K562 (cell line): ENCODE data around the gene SDR42E2. TPM values are rescaled to one million over a fixed set of nuclear protein-coding genes. Genes with fewer than 3 reads are reported as not detected.
A peak's percentile ranks its signal among the peaks of the same experiment; 100 is the strongest.

ENCODE experiments used
- ASH1L ChIP-seq: fragments of 450-650 bp; IDR thresholded peaks from 2 replicates; pipeline ENCODE4 v1.6.1; 2018; ENCODE audit warnings: borderline replicate concordance, mild to moderate bottlenecking, low read depth; ENCODE audit not compliant: partially characterized antibody
- ATF1 ChIP-seq, 2 experiments: fragments of 450-650 bp in 1 of 2; IDR thresholded peaks; 2 replicates each; pipeline ENCODE4 v1.6.1; 2016; ENCODE audit warnings: missing compliant biosample characterization in 1 of 2, missing genetic modification characterization in 1 of 2
- CHD7 ChIP-seq: fragments of 200-600 bp; sonication (generic); IDR thresholded peaks from one replicate; pipeline ENCODE4 v1.6.1; 2012; ENCODE audit warnings: mild to moderate bottlenecking, low read depth, low read length, inconsistent platforms
- MCM2 ChIP-seq: fragments of 450-650 bp; IDR thresholded peaks from 2 replicates; pipeline ENCODE4 v1.6.1; 2017; ENCODE audit warnings: low read depth, mild to moderate bottlenecking
- MYNN ChIP-seq, 2 experiments: sonication (generic); formaldehyde crosslinking in 1 of 2; IDR thresholded peaks; 2 replicates each; pipeline versions ENCODE4 v1.5.0 to v1.6.1; 2016 to 2020; ENCODE audit warnings: antibody characterized with exemption in 1 of 2, missing genetic modification reagents in 1 of 2
- NKRF ChIP-seq: fragments of 450-650 bp; IDR thresholded peaks from 2 replicates; pipeline ENCODE4 v1.6.1; 2016; ENCODE audit warnings: borderline replicate concordance
- RBM14 ChIP-seq: fragments of 200-400 bp; formaldehyde crosslinking; IDR thresholded peaks from 2 replicates; pipeline ENCODE4 v1.6.1; 2018; ENCODE audit warnings: low read depth, mild to moderate bottlenecking, low read length, moderate library complexity, borderline replicate concordance; ENCODE audit not compliant: insufficient read depth
- TBP ChIP-seq: optimal IDR thresholded peaks from 2 replicates; pipeline ENCODE3; 2011; ENCODE audit warnings: low read depth, low read length, improper control_type of control experiment
- U2AF2 ChIP-seq: fragments of 200-400 bp; formaldehyde crosslinking; optimal IDR thresholded peaks from 2 replicates; pipeline ENCODE3; 2017; ENCODE audit warnings: low read depth, mild to moderate bottlenecking, low read length
- USF1 ChIP-seq: sonication (generic); formaldehyde crosslinking; IDR thresholded peaks from 2 replicates; pipeline ENCODE4 v1.9.0; 2022; ENCODE audit warnings: mild to moderate bottlenecking, missing genetic modification reagents
- ZNF133 ChIP-seq: fragments of 250-450 bp; sonication (Bioruptor Pico); IDR thresholded peaks from 2 replicates; pipeline ENCODE4 v1.4.0; 2020; ENCODE audit warnings: mild to moderate bottlenecking
- ZSCAN29 ChIP-seq: fragments of 450-650 bp; IDR thresholded peaks from 2 replicates; pipeline ENCODE4 v1.6.1; 2017
- polyA plus RNA-seq, 8 experiments: library from polyadenylated mRNA; depleted of rRNA in 4 of 8; stranded (reverse) in 5 of 8; unstranded in 3 of 8; fragments of >200 nt; fragmentation: Nextera tagmentation in 2 of 8; fragmentation: Illumina TruSeq in 1 of 8; extraction: Ambion mirVana in 2 of 8; extraction: Trizol in 1 of 8; gene quantifications; 2 replicates each; pipeline versions ENCODE4 v1.2.1 to v1.2.3, GENCODE V29; 2011 to 2014; ENCODE audit warnings: inconsistent platforms in 1 of 8, missing spikeins in 1 of 8
- total RNA-seq, 7 experiments: library from RNA; depleted of rRNA in 6 of 7; stranded (reverse); fragments of >200 nt in 6 of 7; fragmentation: Illumina TruSeq in 2 of 7; extraction: Trizol in 2 of 7; gene quantifications; 2 replicates each; pipeline versions ENCODE4 v1.2.1 to v1.2.3, GENCODE V29; 2011 to 2021; ENCODE audit warnings: low replicate concordance in 1 of 7

The SDR42E2 gene
- total and polyA plus RNA-seq, 9 of the 15 experiments (the other 6 are each of a cell fraction or from before 2014, with no cell fraction given), result 0.03 to 0.07 (median 0.04) TPM; not detected in 4

- no peak for TF ChIP-seq ASH1L
- no peak for TF ChIP-seq ZNF133 (CRISPR knock-in tag)
- no peak for TF ChIP-seq U2AF2
- 0 out of 2 replicates have a peak, but pooled peaks have one; percentile 7 for TF ChIP-seq USF1 (CRISPR knock-in tag)
- TF ChIP-seq CHD7, result no peak
- TF ChIP-seq MYNN (IDR thresholded peaks at IDR 0.05), result 0 out of 2 replicates have a peak, but pooled peaks have one; percentile 14
- no peak for TF ChIP-seq MYNN (CRISPR knock-in tag; IDR thresholded peaks at IDR 0.05)
- TF ChIP-seq ZSCAN29, result peak; percentile 99
- TF ChIP-seq ATF1 (CRISPR knock-in tag; IDR thresholded peaks at IDR 0.05), result no peak
- TF ChIP-seq ATF1 (tag; IDR thresholded peaks at IDR 0.05), result no peak
- peak; percentile 5; the same call in 1 of the 2 replicates for TF ChIP-seq NKRF
- no peak for TF ChIP-seq RBM14
- peak; percentile 11 for TF ChIP-seq TBP
- TF ChIP-seq MCM2, result no peak
Measured at GRCh38 chr16:22206842-22207714, 44.8 kb downstream of the SDR42E2 start (continued).
